B cell (primary cell): ENCODE measurements around the gene PHRF1. TPM values are rescaled to one million over a fixed set of nuclear protein-coding genes. Genes with fewer than 3 reads are reported as not detected.
A peak's percentile ranks its signal among the peaks of the same experiment; 100 is the strongest.

ENCODE experiments used
- ATAC-seq: fragments of 200-7000 bp; cut with Tn5 transposase; one replicate; pipeline ENCODE4 v1.10.0; 2021; ENCODE audit warnings: low read depth, mild to moderate bottlenecking, moderate number of reproducible peaks, moderate library complexity
- CTCF ChIA-PET: fragments of 350-600 bp; sonication (Branson Sonifier 250); formaldehyde crosslinking; loops from one replicate; lab custom pipeline; 2021; ENCODE audit warnings: antibody characterized with exemption, inconsistent platforms; lab: Charles Lee
- POLR2A ChIA-PET: fragments of 350-600 bp; sonication (Branson Sonifier 250); formaldehyde crosslinking; loops from one replicate; lab custom pipeline; 2021; ENCODE audit warnings: antibody characterized with exemption; lab: Charles Lee
- DNase-seq: peaks from one replicate; pipeline ENCODE4 v3.0.0; 2013
- H2AFZ ChIP-seq: 2 replicates; pipeline ENCODE4 v1.6.1; 2012; ENCODE audit warnings: mild to moderate bottlenecking, low read depth, low read length; ENCODE audit not compliant: insufficient read depth, poor library complexity, severe bottlenecking
- H3K27ac ChIP-seq, 2 donors: 1 replicate in 1 of 2; 2 replicates in 1 of 2; pipeline ENCODE4 v1.5.1; 2012 to 2013; ENCODE audit warnings: low read length in 2 of 2, mild to moderate bottlenecking in 2 of 2, moderate library complexity in 1 of 2
- H3K27me3 ChIP-seq, 4 experiments: fragments of 200-600 bp in 1 of 4; sonication (generic) in 1 of 4; replicated peaks in 1 of 4; 1 replicate in 2 of 4; 2 replicates in 2 of 4; pipeline versions ENCODE4 v1.6.1 to v1.7.0; 2013 to 2016; ENCODE audit warnings: low read length in 3 of 4, mild to moderate bottlenecking in 2 of 4, mixed read lengths in 1 of 4, moderate library complexity in 1 of 4; ENCODE audit not compliant: insufficient read depth in 4 of 4, control insufficient read depth in 3 of 4; ENCODE audit errors: control extremely low read depth in 1 of 4
- H3K36me3 ChIP-seq, 2 experiments: replicated peaks in 1 of 2; 1 replicate in 1 of 2; 2 replicates in 1 of 2; pipeline versions ENCODE4 v1.6.1 to v1.7.1; 2013; ENCODE audit warnings: low read length in 1 of 2; ENCODE audit not compliant: insufficient read depth in 2 of 2, control insufficient read depth in 1 of 2; ENCODE audit errors: control extremely low read depth in 1 of 2, extremely low read depth in 1 of 2
- H3K4me1 ChIP-seq, 2 donors: fragments of 200-600 bp in 1 of 2; sonication (generic) in 1 of 2; 1 replicate in 1 of 2; 2 replicates in 1 of 2; pipeline versions ENCODE4 v1.5.1 to v1.6.1; 2013 to 2017; ENCODE audit warnings: low read length in 2 of 2; ENCODE audit not compliant: control insufficient read depth in 2 of 2, insufficient read depth in 2 of 2
- H3K4me2 ChIP-seq: replicated peaks from 2 replicates; pipeline ENCODE3; 2012; ENCODE audit warnings: mild to moderate bottlenecking, low read depth, low read length; ENCODE audit not compliant: poor library complexity, severe bottlenecking
- H3K4me3 ChIP-seq, 5 experiments: fragments of 200-600 bp in 1 of 5; sonication (generic) in 1 of 5; 1 replicate in 3 of 5; 2 replicates in 2 of 5; pipeline versions ENCODE4 v1.5.1 to v1.7.0; 2011 to 2016; ENCODE audit warnings: low read length in 4 of 5, mild to moderate bottlenecking in 4 of 5, low read depth in 2 of 5, control low read depth in 1 of 5, moderate library complexity in 1 of 5; ENCODE audit not compliant: insufficient read depth in 1 of 5; ENCODE audit errors: control extremely low read depth in 1 of 5, extremely low read depth in 1 of 5
- H3K79me2 ChIP-seq: fragments of 200-600 bp; sonication (generic); one replicate; pipeline ENCODE4 v1.6.0; 2016; ENCODE audit warnings: low read length; ENCODE audit not compliant: control insufficient read depth, insufficient read depth
- H3K9ac ChIP-seq: fragments of 200-600 bp; sonication (generic); 2 replicates; pipeline ENCODE4 v1.6.1; 2017; ENCODE audit warnings: mild to moderate bottlenecking, low read length, moderate library complexity
- H3K9me3 ChIP-seq, 3 donors: one replicate each; pipeline versions ENCODE4 v1.6.1 to v1.7.1; 2013; ENCODE audit warnings: low read length in 2 of 3; ENCODE audit not compliant: control insufficient read depth in 2 of 3, insufficient read depth in 1 of 3; ENCODE audit errors: control extremely low read depth in 1 of 3
- H4K20me1 ChIP-seq: 2 replicates; pipeline ENCODE4 v1.6.0; 2012; ENCODE audit warnings: mild to moderate bottlenecking, low read length; ENCODE audit not compliant: insufficient read depth, control insufficient read depth, poor library complexity, severe bottlenecking
- H3K27ac Mint-ChIP-seq: one replicate; pipeline ENCODE4 v1.8.0; 2021; ENCODE audit warnings: mixed read lengths
- H3K27me3 Mint-ChIP-seq: one replicate; pipeline ENCODE4 v1.8.0; 2021; ENCODE audit warnings: mixed read lengths
- H3K4me1 Mint-ChIP-seq: one replicate; pipeline ENCODE4 v1.8.0; 2021; ENCODE audit warnings: mixed read lengths
- H3K4me3 Mint-ChIP-seq: one replicate; pipeline ENCODE4 v1.8.0; 2021; ENCODE audit warnings: mixed read lengths
- H3K9me3 Mint-ChIP-seq: one replicate; pipeline ENCODE4 v1.8.0; 2022; ENCODE audit warnings: mixed read lengths; ENCODE audit not compliant: insufficient read depth
- EZH2 ChIP-seq: IDR thresholded peaks from 2 replicates; pipeline ENCODE4 v1.6.1; 2012; ENCODE audit warnings: borderline replicate concordance, low read depth, mild to moderate bottlenecking, moderate library complexity, low read length; ENCODE audit not compliant: insufficient read depth, poor library complexity, severe bottlenecking
- WGBS: methylation state at CpG from one replicate; pipeline ENCODE4 v1.1.5; 2013; ENCODE audit warnings: missing lambda C conversion rate; ENCODE audit not compliant: insufficient coverage; 5-methylcytosine and 5-hydroxymethylcytosine counted together
- intact Hi-C: fragments of 100-400 bp; cut with micrococcal nuclease; formaldehyde crosslinking; loops from one replicate; pipeline ENCODE4 v1.10.0; 2022
- polyA plus RNA-seq: library from polyadenylated mRNA; depleted of rRNA; stranded (reverse); fragments of >200 nt; gene quantifications from 2 replicates; pipeline ENCODE4 v1.2.3, GENCODE V29; 2012
- total RNA-seq, 2 donors: library from RNA; stranded (reverse); fragments of 120-200 nt in 1 of 2; gene quantifications; 1 replicate in 1 of 2; 2 replicates in 1 of 2; pipeline versions ENCODE4 v1.2.3 to v1.2.4, GENCODE V29; 2013 to 2022
- TF ChIP-seq, protein P1 (sequence below): fragments of 200-600 bp; IDR thresholded peaks from one replicate; pipeline ENCODE4 v1.8.0; 2022; ENCODE audit warnings: antibody characterized with exemption, mild to moderate bottlenecking

Gene PHRF1
- total and polyA plus RNA-seq, 2 donors (not counting 1 experiment from before 2014, with no cell fraction given): 22.3 to 57.9 TPM

DNA sequence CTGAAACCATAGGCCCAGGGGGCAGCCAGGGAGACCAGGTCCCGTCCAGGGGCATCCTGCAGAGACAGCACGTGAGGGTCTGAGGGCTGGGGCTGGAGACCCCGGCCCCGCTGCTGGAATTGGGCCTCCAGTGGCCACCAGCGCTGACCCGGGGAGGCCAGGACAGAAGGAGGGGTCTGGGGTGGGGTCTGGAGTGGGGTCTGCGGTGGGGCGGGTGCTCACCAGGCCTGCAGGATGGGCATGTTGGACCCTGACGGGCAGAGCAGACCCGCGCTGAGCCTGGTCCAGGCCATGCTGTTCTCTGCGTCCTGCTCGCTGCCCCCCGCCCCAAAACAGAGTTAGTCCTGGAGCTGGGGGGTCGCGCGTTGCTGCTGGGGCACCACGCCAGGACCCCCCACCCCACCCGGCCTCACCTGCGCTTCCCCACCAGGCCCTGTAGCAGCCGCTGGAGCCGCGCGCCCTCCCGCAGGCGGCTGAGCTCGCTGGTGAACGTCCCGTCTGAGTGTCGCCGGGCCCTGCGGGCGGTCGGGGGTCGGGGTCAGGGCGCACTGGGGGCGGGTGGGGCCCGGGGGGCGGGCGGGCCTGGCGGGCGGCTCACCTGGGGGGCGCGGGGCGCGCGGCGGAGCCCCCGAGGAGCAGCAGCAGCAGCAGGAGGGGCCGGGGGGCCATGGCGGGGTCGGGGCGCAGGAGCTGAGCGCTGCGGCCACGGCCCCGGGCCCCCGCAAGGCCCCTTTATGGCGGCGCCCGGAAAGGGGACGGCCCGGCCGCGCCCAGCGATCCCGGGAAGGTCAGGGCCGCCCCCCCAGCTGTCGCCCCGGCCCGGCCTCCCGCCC, 50.4 kb downstream of the PHRF1 start, which contains the start of gene SCT:
SCT (minus strand) TSS at position 707 of the 833 bp plus-strand sequence; CDS start at position 669, 38 bp downstream.
- no peak within 1 kb of the TSS for H3K27ac Mint-ChIP-seq
- Histone ChIP-seq H3K27ac (no peak within 1 kb of the TSS), H3K4me2 (peak within 1 kb of the TSS; percentile 19), H3K9me3 (peaks cover 0 to 8% (median 0%) of the 10 kb centered on the region in 3 donors), H3K4me3 (no peak within 1 kb of the TSS), H2AFZ (no peak within 1 kb of the TSS), H3K79me2 (no peaks in the 10 kb centered on the region), H4K20me1 (no peaks in the 10 kb centered on the region), H3K4me1 (peaks cover 21 to 26% of the 10 kb centered on the region in 2 donors), H3K36me3 (no peaks in the 10 kb centered on the region), H3K9ac (no peak within 1 kb of the TSS), H3K27me3 (peaks cover 0 to 34% (median 11%) of the 10 kb centered on the region in 4 experiments)
- H3K9me3 Mint-ChIP-seq: no peaks in the 10 kb centered on the region
- H3K27me3 Mint-ChIP-seq: peaks cover 26% of the 10 kb centered on the region
- TF ChIP-seq, protein P1, sequence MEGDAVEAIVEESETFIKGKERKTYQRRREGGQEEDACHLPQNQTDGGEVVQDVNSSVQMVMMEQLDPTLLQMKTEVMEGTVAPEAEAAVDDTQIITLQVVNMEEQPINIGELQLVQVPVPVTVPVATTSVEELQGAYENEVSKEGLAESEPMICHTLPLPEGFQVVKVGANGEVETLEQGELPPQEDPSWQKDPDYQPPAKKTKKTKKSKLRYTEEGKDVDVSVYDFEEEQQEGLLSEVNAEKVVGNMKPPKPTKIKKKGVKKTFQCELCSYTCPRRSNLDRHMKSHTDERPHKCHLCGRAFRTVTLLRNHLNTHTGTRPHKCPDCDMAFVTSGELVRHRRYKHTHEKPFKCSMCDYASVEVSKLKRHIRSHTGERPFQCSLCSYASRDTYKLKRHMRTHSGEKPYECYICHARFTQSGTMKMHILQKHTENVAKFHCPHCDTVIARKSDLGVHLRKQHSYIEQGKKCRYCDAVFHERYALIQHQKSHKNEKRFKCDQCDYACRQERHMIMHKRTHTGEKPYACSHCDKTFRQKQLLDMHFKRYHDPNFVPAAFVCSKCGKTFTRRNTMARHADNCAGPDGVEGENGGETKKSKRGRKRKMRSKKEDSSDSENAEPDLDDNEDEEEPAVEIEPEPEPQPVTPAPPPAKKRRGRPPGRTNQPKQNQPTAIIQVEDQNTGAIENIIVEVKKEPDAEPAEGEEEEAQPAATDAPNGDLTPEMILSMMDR: no peak
- TF ChIP-seq EZH2: no peak
- CTCF ChIA-PET: interaction anchor here (0.8 kb wide), 1 partner anchor 71 kb away, joined by 5 read pairs; no protein-coding TSS in a partner anchor
- H3K4me3 Mint-ChIP-seq: no peak within 1 kb of the TSS
- 12% methylated on average over 67 of the region's 72 CpGs for WGBS
- POLR2A ChIA-PET: interaction anchor here (0.5 kb wide), 1 partner anchor 13 kb away, joined by 3 read pairs; no protein-coding TSS in a partner anchor
- intact Hi-C loops: no loop called here
- ATAC-seq: no peak
- DNase-seq: peak; percentile 38
- peaks cover 21% of the 10 kb centered on the region for H3K4me1 Mint-ChIP-seq

GRCh38 chr11:627308-627576, 51.0 kb downstream of the PHRF1 start:
- H3K4me1 ChIP-seq: peaks cover 21 to 26% of the 10 kb centered on the region in 2 donors
- H3K27ac ChIP-seq: no peak overlapping the region
- intact Hi-C loops: no loop called here
- no peaks in the 10 kb centered on the region for H3K36me3 ChIP-seq
- H3K9ac ChIP-seq: no peak overlapping the region
- Mint-ChIP-seq H3K4me1 (peaks cover 21% of the 10 kb centered on the region), H3K9me3 (no peaks in the 10 kb centered on the region), H3K27ac (no peak overlapping the region), H3K27me3 (peaks cover 26% of the 10 kb centered on the region), H3K4me3 (no peak overlapping the region)
- WGBS: 22% methylated on average over 15 of the region's 28 CpGs
- no peaks in the 10 kb centered on the region for H4K20me1 ChIP-seq
- no peak overlapping the region for H2AFZ ChIP-seq
- peaks cover 0 to 8% (median 0%) of the 10 kb centered on the region in 3 donors for H3K9me3 ChIP-seq
- DNase-seq (no peak), ATAC-seq (no peak)
- H3K4me3 ChIP-seq: no peak overlapping the region
- POLR2A ChIA-PET: no interaction called here
- no peak for TF ChIP-seq EZH2
- TF ChIP-seq, protein P1: no peak
- CTCF ChIA-PET: interaction anchor here (0.8 kb wide), 1 partner anchor 71 kb away, joined by 5 read pairs; no protein-coding TSS in a partner anchor
- H3K27me3 ChIP-seq: peaks cover 0 to 34% (median 11%) of the 10 kb centered on the region in 4 experiments
- H3K4me2 ChIP-seq: no peak overlapping the region
- H3K79me2 ChIP-seq: no peaks in the 10 kb centered on the region
